ENCODE measurements around the gene CPTP. TPM values are rescaled to one million over a fixed set of nuclear protein-coding genes. Genes with fewer than 3 reads are reported as not detected.

The CPTP gene
- total and polyA plus RNA-seq, 2 of the 13 experiments (the other 11 are each of a cell fraction or from before 2014, with no cell fraction given) = 5.5 to 9.3 TPM

- TF ChIP-seq ETS1 (CRISPR knock-in tag; IDR thresholded peaks at IDR 0.05) (no peak), ZNF234 (CRISPR knock-in tag; conservative IDR thresholded peaks at IDR 0.05) (no peak), FOSL2 (CRISPR knock-in tag; IDR thresholded peaks at IDR 0.05) (peak; percentile 57), THAP9 (CRISPR knock-in tag; IDR thresholded peaks at IDR 0.05; ENCODE audit: borderline replicate concordance) (no peak), CTCF (CRISPR knock-in tag; IDR thresholded peaks at IDR 0.05) (no peak), PAF1 (CRISPR knock-in tag; IDR thresholded peaks at IDR 0.05) (no peak), ZNF841 (CRISPR knock-in tag; IDR thresholded peaks at IDR 0.05; ENCODE audit: borderline replicate concordance) (no peak), LRRFIP1 (CRISPR knock-in tag; conservative IDR thresholded peaks at IDR 0.05) (no peak), KLF12 (CRISPR knock-in tag; IDR thresholded peaks at IDR 0.05; ENCODE audit: borderline replicate concordance) (no peak), NR3C1 (CRISPR knock-in tag; IDR thresholded peaks at IDR 0.05) (no peak)
- TF ChIP-seq, protein P1, sequence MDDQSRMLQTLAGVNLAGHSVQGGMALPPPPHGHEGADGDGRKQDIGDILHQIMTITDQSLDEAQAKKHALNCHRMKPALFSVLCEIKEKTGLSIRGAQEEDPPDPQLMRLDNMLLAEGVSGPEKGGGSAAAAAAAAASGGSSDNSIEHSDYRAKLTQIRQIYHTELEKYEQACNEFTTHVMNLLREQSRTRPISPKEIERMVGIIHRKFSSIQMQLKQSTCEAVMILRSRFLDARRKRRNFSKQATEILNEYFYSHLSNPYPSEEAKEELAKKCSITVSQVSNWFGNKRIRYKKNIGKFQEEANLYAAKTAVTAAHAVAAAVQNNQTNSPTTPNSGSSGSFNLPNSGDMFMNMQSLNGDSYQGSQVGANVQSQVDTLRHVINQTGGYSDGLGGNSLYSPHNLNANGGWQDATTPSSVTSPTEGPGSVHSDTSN (CRISPR knock-in tag; IDR thresholded peaks at IDR 0.05; ENCODE audit: borderline replicate concordance) = no peak
- TF ChIP-seq, protein P2, sequence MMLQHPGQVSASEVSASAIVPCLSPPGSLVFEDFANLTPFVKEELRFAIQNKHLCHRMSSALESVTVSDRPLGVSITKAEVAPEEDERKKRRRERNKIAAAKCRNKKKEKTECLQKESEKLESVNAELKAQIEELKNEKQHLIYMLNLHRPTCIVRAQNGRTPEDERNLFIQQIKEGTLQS (CRISPR knock-in tag; IDR thresholded peaks at IDR 0.05) = peak; percentile 63; the same call in 1 of the 2 replicates
- TF ChIP-seq, protein P3, sequence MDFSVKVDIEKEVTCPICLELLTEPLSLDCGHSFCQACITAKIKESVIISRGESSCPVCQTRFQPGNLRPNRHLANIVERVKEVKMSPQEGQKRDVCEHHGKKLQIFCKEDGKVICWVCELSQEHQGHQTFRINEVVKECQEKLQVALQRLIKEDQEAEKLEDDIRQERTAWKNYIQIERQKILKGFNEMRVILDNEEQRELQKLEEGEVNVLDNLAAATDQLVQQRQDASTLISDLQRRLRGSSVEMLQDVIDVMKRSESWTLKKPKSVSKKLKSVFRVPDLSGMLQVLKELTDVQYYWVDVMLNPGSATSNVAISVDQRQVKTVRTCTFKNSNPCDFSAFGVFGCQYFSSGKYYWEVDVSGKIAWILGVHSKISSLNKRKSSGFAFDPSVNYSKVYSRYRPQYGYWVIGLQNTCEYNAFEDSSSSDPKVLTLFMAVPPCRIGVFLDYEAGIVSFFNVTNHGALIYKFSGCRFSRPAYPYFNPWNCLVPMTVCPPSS (IDR thresholded peaks at IDR 0.05) = no peak
- TF ChIP-seq, protein P4, sequence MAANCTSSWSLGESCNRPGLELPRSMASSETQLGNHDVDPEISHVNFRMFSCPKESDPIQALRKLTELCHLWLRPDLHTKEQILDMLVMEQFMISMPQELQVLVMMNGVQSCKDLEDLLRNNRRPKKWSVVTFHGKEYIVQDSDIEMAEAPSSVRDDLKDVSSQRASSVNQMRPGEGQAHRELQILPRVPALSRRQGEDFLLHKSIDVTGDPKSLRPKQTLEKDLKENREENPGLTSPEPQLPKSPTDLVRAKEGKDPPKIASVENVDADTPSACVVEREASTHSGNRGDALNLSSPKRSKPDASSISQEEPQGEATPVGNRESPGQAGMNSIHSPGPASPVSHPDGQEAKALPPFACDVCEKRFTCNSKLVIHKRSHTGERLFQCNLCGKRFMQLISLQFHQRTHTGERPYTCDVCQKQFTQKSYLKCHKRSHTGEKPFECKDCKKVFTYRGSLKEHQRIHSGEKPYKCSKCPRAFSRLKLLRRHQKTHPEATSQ (CRISPR knock-in tag; IDR thresholded peaks at IDR 0.05; ENCODE audit: borderline replicate concordance) = no peak
These were observed 20.0 kb upstream of the CPTP start (continued) for GRCh38 chr1:1304331-1305299.
